Progenitor cell of endocrine pancreas (in vitro differentiated cells): ENCODE results near the gene EXTL1. TPM values are rescaled to one million over a fixed set of nuclear protein-coding genes. Genes with fewer than 3 reads are reported as not detected.

ENCODE experiments used
- DNase-seq: peaks from one replicate; pipeline ENCODE4 v3.0.0; 2021; ENCODE audit warnings: low spot score; ENCODE audit not compliant: unreplicated experiment
- H3K27ac Mint-ChIP-seq: 2 replicates; pipeline ENCODE4 v1.8.0; 2021; ENCODE audit warnings: mild to moderate bottlenecking, moderate library complexity, mixed read lengths
- H3K27me3 Mint-ChIP-seq: 2 replicates; pipeline ENCODE4 v1.8.0; 2021; ENCODE audit warnings: mixed read lengths
- H3K36me3 Mint-ChIP-seq: 2 replicates; pipeline ENCODE4 v1.8.0; 2022; ENCODE audit warnings: mixed read lengths; ENCODE audit not compliant: insufficient read depth
- H3K4me1 Mint-ChIP-seq: 2 replicates; pipeline ENCODE4 v1.8.0; 2021; ENCODE audit warnings: low read depth, mixed read lengths
- H3K4me3 Mint-ChIP-seq: 2 replicates; pipeline ENCODE4 v1.8.0; 2021; ENCODE audit warnings: low read depth, mild to moderate bottlenecking, moderate library complexity, mixed read lengths
- H3K9me3 Mint-ChIP-seq: 2 replicates; pipeline ENCODE4 v1.8.0; 2021; ENCODE audit warnings: low read depth, mixed read lengths
- total RNA-seq: library from RNA; stranded (reverse); gene quantifications from 2 replicates; pipeline ENCODE4 v1.2.1, GENCODE V29; 2021
- TF ChIP-seq, protein P1 (sequence below): fragments of 200-600 bp; sonication (generic); IDR thresholded peaks from one replicate; pipeline ENCODE4 v1.5.0; 2021; ENCODE audit warnings: antibody characterized with exemption, mild to moderate bottlenecking; ENCODE audit not compliant: unreplicated experiment

Gene EXTL1
- total RNA-seq, 1 donor from 2014 or later, result 3.6 TPM

DNA sequence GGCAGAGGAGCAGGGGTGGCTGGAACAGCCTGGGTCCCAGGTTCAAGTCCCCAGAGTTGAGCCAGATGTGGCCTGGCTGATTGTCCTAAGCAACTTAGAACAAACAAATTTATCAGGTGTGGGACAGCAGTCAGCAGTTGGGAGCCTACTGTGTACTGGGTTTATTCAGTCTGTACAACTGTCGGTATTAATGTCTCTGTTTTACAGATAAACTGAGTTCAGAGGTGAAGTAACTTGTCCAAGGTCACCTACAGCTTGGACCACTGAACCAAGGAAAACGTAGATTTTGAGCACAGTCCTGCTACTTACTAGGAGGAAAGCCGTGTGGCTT is 60.4 kb downstream of the EXTL1 start:
- H3K9me3 Mint-ChIP-seq, result no peaks in the 10 kb centered on the region
- TF ChIP-seq, protein P1, sequence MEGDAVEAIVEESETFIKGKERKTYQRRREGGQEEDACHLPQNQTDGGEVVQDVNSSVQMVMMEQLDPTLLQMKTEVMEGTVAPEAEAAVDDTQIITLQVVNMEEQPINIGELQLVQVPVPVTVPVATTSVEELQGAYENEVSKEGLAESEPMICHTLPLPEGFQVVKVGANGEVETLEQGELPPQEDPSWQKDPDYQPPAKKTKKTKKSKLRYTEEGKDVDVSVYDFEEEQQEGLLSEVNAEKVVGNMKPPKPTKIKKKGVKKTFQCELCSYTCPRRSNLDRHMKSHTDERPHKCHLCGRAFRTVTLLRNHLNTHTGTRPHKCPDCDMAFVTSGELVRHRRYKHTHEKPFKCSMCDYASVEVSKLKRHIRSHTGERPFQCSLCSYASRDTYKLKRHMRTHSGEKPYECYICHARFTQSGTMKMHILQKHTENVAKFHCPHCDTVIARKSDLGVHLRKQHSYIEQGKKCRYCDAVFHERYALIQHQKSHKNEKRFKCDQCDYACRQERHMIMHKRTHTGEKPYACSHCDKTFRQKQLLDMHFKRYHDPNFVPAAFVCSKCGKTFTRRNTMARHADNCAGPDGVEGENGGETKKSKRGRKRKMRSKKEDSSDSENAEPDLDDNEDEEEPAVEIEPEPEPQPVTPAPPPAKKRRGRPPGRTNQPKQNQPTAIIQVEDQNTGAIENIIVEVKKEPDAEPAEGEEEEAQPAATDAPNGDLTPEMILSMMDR, result no peak
- peaks cover 12% of the 10 kb centered on the region for H3K27me3 Mint-ChIP-seq
- no peak overlapping the region for H3K27ac Mint-ChIP-seq
- no peak overlapping the region for H3K4me3 Mint-ChIP-seq
- peaks cover 22% of the 10 kb centered on the region for H3K4me1 Mint-ChIP-seq
- DNase-seq, result no peak
- no peaks in the 10 kb centered on the region for H3K36me3 Mint-ChIP-seq

DNA sequence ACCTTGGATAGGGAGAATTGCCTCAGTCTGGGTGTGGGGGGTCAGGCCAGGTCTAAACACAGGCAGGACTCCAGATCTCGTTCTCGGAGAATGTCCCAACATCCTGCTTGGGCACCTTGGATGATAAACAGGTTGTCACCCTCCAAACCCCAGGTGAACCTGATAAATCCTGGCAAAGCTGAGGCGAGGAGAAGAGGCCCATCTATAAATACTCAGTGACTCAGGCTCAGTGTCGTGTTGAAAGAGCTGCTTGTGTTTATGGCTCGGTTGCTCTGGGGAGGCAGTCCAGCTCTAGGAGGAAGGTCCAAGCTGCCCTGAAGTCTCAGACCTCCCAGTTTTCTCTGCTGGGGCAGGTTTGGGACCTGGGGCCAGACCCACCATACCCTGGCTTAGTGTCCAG is 61.6 kb downstream of the EXTL1 start:
- H3K27ac Mint-ChIP-seq, result no peak overlapping the region
- no peak for DNase-seq
- H3K9me3 Mint-ChIP-seq, result no peaks in the 10 kb centered on the region
- TF ChIP-seq, protein P1, result no peak
- H3K4me1 Mint-ChIP-seq, result peaks cover 21% of the 10 kb centered on the region
- no peak overlapping the region for H3K4me3 Mint-ChIP-seq
- H3K27me3 Mint-ChIP-seq, result peaks cover 12% of the 10 kb centered on the region
- H3K36me3 Mint-ChIP-seq, result no peaks in the 10 kb centered on the region

DNA sequence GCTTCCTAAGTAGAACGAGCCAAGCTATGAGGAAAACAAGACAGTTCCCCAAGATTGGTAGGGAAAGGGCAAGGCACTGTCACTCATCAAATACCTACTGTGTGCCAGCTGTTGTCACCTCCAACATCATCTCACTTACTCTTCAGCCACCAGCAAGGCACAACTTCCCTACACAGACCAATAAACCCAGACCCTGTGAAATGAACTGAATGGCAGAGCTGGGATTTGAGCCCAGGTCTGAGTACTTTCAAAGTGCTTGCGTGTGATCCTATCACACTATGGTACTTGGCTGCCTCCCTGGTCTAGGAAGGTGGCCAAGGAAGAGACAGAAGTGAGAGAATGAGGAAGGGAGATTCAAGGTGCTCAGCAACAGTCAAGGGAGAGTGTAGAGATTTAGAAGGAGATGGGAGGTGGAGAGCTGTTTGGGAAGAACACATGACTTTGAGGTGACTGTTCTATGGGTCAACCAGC is 62.6 kb downstream of the EXTL1 start:
- H3K9me3 Mint-ChIP-seq, result no peaks in the 10 kb centered on the region
- H3K27ac Mint-ChIP-seq, result no peak overlapping the region
- no peaks in the 10 kb centered on the region for H3K36me3 Mint-ChIP-seq
- TF ChIP-seq, protein P1, result no peak
- peaks cover 12% of the 10 kb centered on the region for H3K27me3 Mint-ChIP-seq
- no peak overlapping the region for H3K4me3 Mint-ChIP-seq
- H3K4me1 Mint-ChIP-seq, result peaks cover 12% of the 10 kb centered on the region
- no peak for DNase-seq

DNA sequence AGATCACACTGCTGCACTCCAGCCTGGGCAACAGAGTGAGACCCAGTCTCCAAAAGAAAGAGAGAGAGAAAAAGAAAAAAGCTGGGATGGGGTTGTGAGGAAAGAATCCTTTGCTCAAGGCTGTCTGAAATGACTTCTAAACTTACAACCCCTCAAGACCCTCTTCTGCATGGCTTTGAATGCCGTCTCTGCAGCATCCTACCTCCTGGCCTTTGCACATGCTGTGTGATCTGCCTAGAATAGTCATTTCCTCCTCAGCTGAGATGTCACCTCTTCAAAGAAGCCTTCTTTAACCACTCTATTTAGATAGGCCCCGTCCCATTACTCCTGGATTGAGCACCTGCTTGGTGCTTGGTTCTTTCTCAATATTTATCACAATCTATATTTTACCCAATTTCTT is 63.3 kb downstream of the EXTL1 start:
- TF ChIP-seq, protein P1, result no peak
- Mint-ChIP-seq H3K27ac (no peak overlapping the region), H3K4me1 (peaks cover 6% of the 10 kb centered on the region), H3K36me3 (no peaks in the 10 kb centered on the region), H3K9me3 (no peaks in the 10 kb centered on the region), H3K27me3 (peaks cover 12% of the 10 kb centered on the region), H3K4me3 (no peak overlapping the region)
- no peak for DNase-seq

Other genes with a start within 250 kb of the EXTL1 start
- gene SELENON, start 221.6 kb upstream of the EXTL1 start, total RNA-seq, result 79.8 and 87.1 TPM in 2 replicates
- gene MTFR1L, start 201.8 kb upstream of the EXTL1 start, total RNA-seq, result 55.0 and 58.8 TPM in 2 replicates
- 4.7 and 5.9 TPM in 2 replicates for gene AUNIP, start 162.3 kb upstream of the EXTL1 start, total RNA-seq
- 20.2 and 21.0 TPM in 2 replicates for gene PAQR7, start 146.1 kb upstream of the EXTL1 start, total RNA-seq
- gene STMN1, start 115.4 kb upstream of the EXTL1 start, total RNA-seq, result 811 and 856 TPM in 2 replicates
- gene PAFAH2, start 23.7 kb upstream of the EXTL1 start, total RNA-seq, result 12.8 and 14.5 TPM in 2 replicates
- 0.13 and 0.17 TPM in 2 replicates for gene SLC30A2, start 24.3 kb downstream of the EXTL1 start, total RNA-seq
- not detected in 2 replicates for gene TRIM63, start 45.9 kb downstream of the EXTL1 start, total RNA-seq
- gene PDIK1L, start 90.0 kb downstream of the EXTL1 start, total RNA-seq, result 15.2 and 17.2 TPM in 2 replicates
- 0.33 and 0.36 TPM in 2 replicates for gene FAM110D, start 137.3 kb downstream of the EXTL1 start, total RNA-seq
- not detected in 2 replicates for gene C1orf232, start 147.2 kb downstream of the EXTL1 start, total RNA-seq
- 28.9 and 32.1 TPM in 2 replicates for gene ZNF593, start 148.1 kb downstream of the EXTL1 start, total RNA-seq
- gene ZNF593OS, start 150.1 kb downstream of the EXTL1 start, total RNA-seq, result not detected in 2 replicates
- 52.0 and 52.1 TPM in 2 replicates for gene CNKSR1, start 155.7 kb downstream of the EXTL1 start, total RNA-seq
- not detected in 2 replicates for gene CATSPER4, start 168.8 kb downstream of the EXTL1 start, total RNA-seq
- gene CEP85, start 212.4 kb downstream of the EXTL1 start, total RNA-seq, result 20.8 and 21.3 TPM in 2 replicates